Measurements from ENCODE around the gene ACACB.

The ACACB gene

GRCh38 chr12:109125791-109126190 lies 9.4 kb downstream of the ACACB start:
- no peaks in the 10 kb centered on the region for H3K4me1 ChIP-seq (ENCODE audit: insufficient read depth, low read length, severe bottlenecking)
- H3K4me2 ChIP-seq (ENCODE audit: low read length) = no peak overlapping the region
- no peaks in the 10 kb centered on the region for H3F3A ChIP-seq (ENCODE audit: insufficient read depth, low read length)
- no peaks in the 10 kb centered on the region for H3K79me2 ChIP-seq (ENCODE audit: insufficient read depth, low read length)
- no peak overlapping the region for H2AFZ ChIP-seq (ENCODE audit: low read length)
- H4K20me1 ChIP-seq (ENCODE audit: insufficient read depth, low read length) = no peaks in the 10 kb centered on the region
- H3K27ac ChIP-seq (ENCODE audit: low read depth, low read length, poor library complexity, severe bottlenecking) = no peak overlapping the region
- no peaks in the 10 kb centered on the region for H3K9me2 ChIP-seq (ENCODE audit: low read depth, low read length)
- H3K9me3 ChIP-seq (ENCODE audit: low read length) = no peaks in the 10 kb centered on the region
- H3K36me3 ChIP-seq (ENCODE audit: insufficient read depth, low read length) = no peaks in the 10 kb centered on the region
- H3K4me3 ChIP-seq (ENCODE audit: low read depth, low read length, poor library complexity, severe bottlenecking) = no peak overlapping the region
- TF ChIP-seq, protein P1, sequence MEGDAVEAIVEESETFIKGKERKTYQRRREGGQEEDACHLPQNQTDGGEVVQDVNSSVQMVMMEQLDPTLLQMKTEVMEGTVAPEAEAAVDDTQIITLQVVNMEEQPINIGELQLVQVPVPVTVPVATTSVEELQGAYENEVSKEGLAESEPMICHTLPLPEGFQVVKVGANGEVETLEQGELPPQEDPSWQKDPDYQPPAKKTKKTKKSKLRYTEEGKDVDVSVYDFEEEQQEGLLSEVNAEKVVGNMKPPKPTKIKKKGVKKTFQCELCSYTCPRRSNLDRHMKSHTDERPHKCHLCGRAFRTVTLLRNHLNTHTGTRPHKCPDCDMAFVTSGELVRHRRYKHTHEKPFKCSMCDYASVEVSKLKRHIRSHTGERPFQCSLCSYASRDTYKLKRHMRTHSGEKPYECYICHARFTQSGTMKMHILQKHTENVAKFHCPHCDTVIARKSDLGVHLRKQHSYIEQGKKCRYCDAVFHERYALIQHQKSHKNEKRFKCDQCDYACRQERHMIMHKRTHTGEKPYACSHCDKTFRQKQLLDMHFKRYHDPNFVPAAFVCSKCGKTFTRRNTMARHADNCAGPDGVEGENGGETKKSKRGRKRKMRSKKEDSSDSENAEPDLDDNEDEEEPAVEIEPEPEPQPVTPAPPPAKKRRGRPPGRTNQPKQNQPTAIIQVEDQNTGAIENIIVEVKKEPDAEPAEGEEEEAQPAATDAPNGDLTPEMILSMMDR (IDR thresholded peaks at IDR 0.05; ENCODE audit: low read length) = no peak
- no peak for TF ChIP-seq EZH2 (IDR thresholded peaks at IDR 0.05; ENCODE audit: borderline replicate concordance, low read length)
- no peak overlapping the region for H3K9ac ChIP-seq (ENCODE audit: low read length)
- H3K27me3 ChIP-seq (ENCODE audit: insufficient read depth, low read length) = no peaks in the 10 kb centered on the region

GRCh38 chr12:109126784-109127183 lies 10.4 kb downstream of the ACACB start:
- Histone ChIP-seq H3K4me2 (ENCODE audit: low read length) (no peak overlapping the region), H3K27ac (ENCODE audit: low read depth, low read length, poor library complexity, severe bottlenecking) (no peak overlapping the region), H3K4me3 (ENCODE audit: low read depth, low read length, poor library complexity, severe bottlenecking) (no peak overlapping the region), H3K9me3 (ENCODE audit: low read length) (no peaks in the 10 kb centered on the region), H3K4me1 (ENCODE audit: insufficient read depth, low read length, severe bottlenecking) (peaks cover 5% of the 10 kb centered on the region), H3K9ac (ENCODE audit: low read length) (no peak overlapping the region), H3K27me3 (ENCODE audit: insufficient read depth, low read length) (no peaks in the 10 kb centered on the region), H3K79me2 (ENCODE audit: insufficient read depth, low read length) (no peaks in the 10 kb centered on the region), H3K9me2 (ENCODE audit: low read depth, low read length) (no peaks in the 10 kb centered on the region), H3K36me3 (ENCODE audit: insufficient read depth, low read length) (no peaks in the 10 kb centered on the region), H4K20me1 (ENCODE audit: insufficient read depth, low read length) (no peaks in the 10 kb centered on the region), H3F3A (ENCODE audit: insufficient read depth, low read length) (no peaks in the 10 kb centered on the region), H2AFZ (ENCODE audit: low read length) (no peak overlapping the region)
- TF ChIP-seq, protein P1 (IDR thresholded peaks at IDR 0.05; ENCODE audit: low read length) = no peak
- no peak for TF ChIP-seq EZH2 (IDR thresholded peaks at IDR 0.05; ENCODE audit: borderline replicate concordance, low read length)

DNA sequence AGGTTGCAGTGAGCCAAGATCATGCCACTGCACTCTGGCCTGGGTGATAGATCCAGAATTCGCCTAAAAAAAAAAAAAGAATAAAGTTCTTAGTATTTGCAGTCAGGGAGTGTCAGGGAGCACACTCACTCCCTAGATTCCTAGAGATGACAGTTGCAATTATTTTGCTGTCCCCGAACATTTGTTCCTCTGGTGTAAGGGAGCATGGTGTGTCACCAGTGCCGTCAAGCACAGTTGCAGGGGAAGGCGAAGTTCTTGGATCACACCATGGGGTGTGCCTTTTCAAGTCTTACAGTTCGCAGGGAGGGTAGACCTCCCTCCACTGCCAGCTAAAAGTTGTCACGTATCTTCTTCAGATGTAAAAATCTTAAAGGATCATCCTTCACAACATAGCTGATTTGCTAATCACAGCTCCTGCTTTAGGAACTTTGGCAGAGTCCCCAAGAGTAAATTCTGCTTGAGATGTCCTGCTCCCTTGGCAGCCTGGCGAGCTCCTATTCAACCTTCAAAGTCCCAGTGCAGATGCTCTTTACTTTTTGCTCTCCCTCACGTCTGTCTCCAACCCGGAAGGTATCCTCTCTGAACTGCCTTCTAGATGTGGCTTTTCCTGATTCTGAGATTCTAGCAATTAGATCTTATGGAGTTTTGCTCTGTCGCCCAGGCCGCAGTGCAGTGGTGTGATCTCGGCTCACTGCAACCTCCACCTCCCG lies 11.3 kb downstream of the ACACB start:
- no peak overlapping the region for H3K9ac ChIP-seq (ENCODE audit: low read length)
- no peak for TF ChIP-seq EZH2 (IDR thresholded peaks at IDR 0.05; ENCODE audit: borderline replicate concordance, low read length)
- TF ChIP-seq, protein P1 (IDR thresholded peaks at IDR 0.05; ENCODE audit: low read length) = no peak
- no peaks in the 10 kb centered on the region for H3K27me3 ChIP-seq (ENCODE audit: insufficient read depth, low read length)
- H3K4me2 ChIP-seq (ENCODE audit: low read length) = no peak overlapping the region
- H3K4me3 ChIP-seq (ENCODE audit: low read depth, low read length, poor library complexity, severe bottlenecking) = no peak overlapping the region
- H3F3A ChIP-seq (ENCODE audit: insufficient read depth, low read length) = no peaks in the 10 kb centered on the region
- no peaks in the 10 kb centered on the region for H3K36me3 ChIP-seq (ENCODE audit: insufficient read depth, low read length)
- H3K79me2 ChIP-seq (ENCODE audit: insufficient read depth, low read length) = no peaks in the 10 kb centered on the region
- peaks cover 6% of the 10 kb centered on the region for H3K4me1 ChIP-seq (ENCODE audit: insufficient read depth, low read length, severe bottlenecking)
- H3K27ac ChIP-seq (ENCODE audit: low read depth, low read length, poor library complexity, severe bottlenecking) = no peak overlapping the region
- no peaks in the 10 kb centered on the region for H3K9me2 ChIP-seq (ENCODE audit: low read depth, low read length)
- no peaks in the 10 kb centered on the region for H3K9me3 ChIP-seq (ENCODE audit: low read length)
- no peak overlapping the region for H2AFZ ChIP-seq (ENCODE audit: low read length)
- H4K20me1 ChIP-seq (ENCODE audit: insufficient read depth, low read length) = no peaks in the 10 kb centered on the region

Measured in OCI-LY1 (cell line).